ENCODE data around the gene PLA2G2F. TPM values are rescaled to one million over a fixed set of nuclear protein-coding genes. Genes with fewer than 3 reads are reported as not detected.

PLA2G2F gene
- total RNA-seq, 1 experiment from 2014 or later = not detected

- H3K9me3 ChIP-seq (ENCODE audit: low read depth, low read length, poor library complexity, severe bottlenecking) = no peaks in the 10 kb centered on the region
- BruUV-seq (replicated peaks) = no TSS peak
- CTCF ChIA-PET = no interaction called here
These were observed 59.8 kb downstream of the PLA2G2F start for GRCh38 chr1:20198918-20199317.

GRCh38 chr1:20199403-20199802 is 60.3 kb downstream of the PLA2G2F start:
- Histone ChIP-seq H3K9me3 (ENCODE audit: low read depth, low read length, poor library complexity, severe bottlenecking) (no peaks in the 10 kb centered on the region), H3K4me3 (ENCODE audit: low read depth, low read length, poor library complexity, severe bottlenecking) (no peak overlapping the region), H3K4me1 (ENCODE audit: insufficient read depth, low read length, poor library complexity, severe bottlenecking) (peaks cover 5% of the 10 kb centered on the region), H3K27ac (ENCODE audit: low read depth, low read length, poor library complexity, severe bottlenecking) (no peak overlapping the region), H3K36me3 (ENCODE audit: insufficient read depth, low read length, poor library complexity, severe bottlenecking) (no peaks in the 10 kb centered on the region), H3K27me3 (replicated peaks; ENCODE audit: insufficient read depth, low read depth, low read length, poor library complexity) (peaks cover 49% of the 10 kb centered on the region)
- ChIA-PET POLR2A (ENCODE audit: low non-redundant PET) (no interaction called here), CTCF (no interaction called here)
- TF ChIP-seq EZH2 (IDR thresholded peaks at IDR 0.05; ENCODE audit: borderline replicate concordance, low read depth, low read length, poor library complexity, severe bottlenecking) (no peak), CTCF (conservative IDR thresholded peaks at IDR 0.05; ENCODE audit: low read depth, low read length) (no peak)
- BruUV-seq (replicated peaks) = no TSS peak
- DNase-seq (ENCODE audit: low spot score) = no peak
- intact Hi-C loops (cut with micrococcal nuclease; ENCODE audit: unreplicated experiment) = loop anchor here (5.0 kb wide), 1 partner anchor 227 kb away; no protein-coding TSS in a partner anchor

More at GRCh38 chr1:20198918-20199317, 59.8 kb downstream of the PLA2G2F start:
- POLR2A ChIA-PET (ENCODE audit: low non-redundant PET) = no interaction called here
- peaks cover 54% of the 10 kb centered on the region for H3K27me3 ChIP-seq (replicated peaks; ENCODE audit: insufficient read depth, low read depth, low read length, poor library complexity)
- peaks cover 5% of the 10 kb centered on the region for H3K4me1 ChIP-seq (ENCODE audit: insufficient read depth, low read length, poor library complexity, severe bottlenecking)
- TF ChIP-seq EZH2 (IDR thresholded peaks at IDR 0.05; ENCODE audit: borderline replicate concordance, low read depth, low read length, poor library complexity, severe bottlenecking) (no peak), CTCF (conservative IDR thresholded peaks at IDR 0.05; ENCODE audit: low read depth, low read length) (no peak)
- no peaks in the 10 kb centered on the region for H3K36me3 ChIP-seq (ENCODE audit: insufficient read depth, low read length, poor library complexity, severe bottlenecking)
- no peak overlapping the region for H3K27ac ChIP-seq (ENCODE audit: low read depth, low read length, poor library complexity, severe bottlenecking)
- H3K4me3 ChIP-seq (ENCODE audit: low read depth, low read length, poor library complexity, severe bottlenecking) = no peak overlapping the region
- intact Hi-C loops (cut with micrococcal nuclease; ENCODE audit: unreplicated experiment) = loop anchor here (5.0 kb wide), 1 partner anchor 227 kb away; no protein-coding TSS in a partner anchor
- no peak for DNase-seq (ENCODE audit: low spot score)

DNA sequence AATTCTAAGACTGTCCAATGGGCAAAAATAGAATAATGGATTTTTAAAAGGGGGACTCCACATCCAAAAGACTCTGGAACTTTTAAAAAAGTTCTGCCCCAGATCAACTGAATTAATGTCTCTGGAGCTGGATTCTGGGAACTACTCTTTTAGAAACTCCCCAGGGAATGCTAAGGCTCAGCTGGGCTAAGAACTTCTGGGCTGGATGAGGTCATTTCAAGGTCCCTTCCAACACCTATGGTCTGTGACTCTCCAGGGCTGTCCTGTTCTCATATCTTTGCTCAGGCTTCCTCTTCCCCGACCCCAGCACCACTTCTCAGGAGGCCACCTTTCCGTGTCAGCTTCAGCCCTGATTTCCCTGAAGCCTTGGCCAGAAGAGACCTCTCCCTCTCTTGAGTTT is 60.7 kb downstream of the PLA2G2F start:
- intact Hi-C loops (cut with micrococcal nuclease; ENCODE audit: unreplicated experiment) = loop anchor here (5.0 kb wide), 1 partner anchor 228 kb away; no protein-coding TSS in a partner anchor
- Histone ChIP-seq H3K27ac (ENCODE audit: low read depth, low read length, poor library complexity, severe bottlenecking) (no peak overlapping the region), H3K9me3 (ENCODE audit: low read depth, low read length, poor library complexity, severe bottlenecking) (no peaks in the 10 kb centered on the region), H3K4me3 (ENCODE audit: low read depth, low read length, poor library complexity, severe bottlenecking) (no peak overlapping the region), H3K36me3 (ENCODE audit: insufficient read depth, low read length, poor library complexity, severe bottlenecking) (no peaks in the 10 kb centered on the region), H3K4me1 (ENCODE audit: insufficient read depth, low read length, poor library complexity, severe bottlenecking) (peaks cover 3% of the 10 kb centered on the region), H3K27me3 (replicated peaks; ENCODE audit: insufficient read depth, low read depth, low read length, poor library complexity) (peaks cover 45% of the 10 kb centered on the region)
- no TSS peak for BruUV-seq (replicated peaks)
- ChIA-PET CTCF (no interaction called here), POLR2A (ENCODE audit: low non-redundant PET) (no interaction called here)
- TF ChIP-seq CTCF (conservative IDR thresholded peaks at IDR 0.05; ENCODE audit: low read depth, low read length) (no peak), EZH2 (IDR thresholded peaks at IDR 0.05; ENCODE audit: borderline replicate concordance, low read depth, low read length, poor library complexity, severe bottlenecking) (no peak)
- DNase-seq (ENCODE audit: low spot score) = no peak

Other genes starting within 250 kb of the PLA2G2F start
- not detected in 2 replicates for gene PLA2G2E, start 215.7 kb upstream of the PLA2G2F start, total RNA-seq (2021)
- not detected in 2 replicates for gene PLA2G2A, start 159.7 kb upstream of the PLA2G2F start, total RNA-seq (2021)
- not detected in 2 replicates for gene PLA2G5, start 69.1 kb upstream of the PLA2G2F start, total RNA-seq (2021)
- not detected in 2 replicates for gene PLA2G2D, start 19.8 kb upstream of the PLA2G2F start, total RNA-seq (2021)
- gene UBXN10, start 46.8 kb downstream of the PLA2G2F start, total RNA-seq (2021) = not detected in 2 replicates
- gene PLA2G2C, start 47.2 kb downstream of the PLA2G2F start, total RNA-seq (2021) = not detected in 2 replicates
- gene VWA5B1, start 151.6 kb downstream of the PLA2G2F start, total RNA-seq (2021) = not detected in 2 replicates